Neural progenitor cell (in vitro differentiated cells): ENCODE measurements around the gene RYR3.

Experiments used
- EZH2phosphoT487 ChIP-seq: fragments of 200-600 bp; sonication (generic); IDR thresholded peaks from 2 replicates; pipeline ENCODE4 v1.6.1; 2017; ENCODE audit warnings: antibody characterized with exemption
- TF ChIP-seq, protein P1 (sequence below): fragments of 200-600 bp; sonication (generic); IDR thresholded peaks from 2 replicates; pipeline ENCODE4 v1.5.1; 2017; ENCODE audit warnings: antibody characterized with exemption, mild to moderate bottlenecking

DNA sequence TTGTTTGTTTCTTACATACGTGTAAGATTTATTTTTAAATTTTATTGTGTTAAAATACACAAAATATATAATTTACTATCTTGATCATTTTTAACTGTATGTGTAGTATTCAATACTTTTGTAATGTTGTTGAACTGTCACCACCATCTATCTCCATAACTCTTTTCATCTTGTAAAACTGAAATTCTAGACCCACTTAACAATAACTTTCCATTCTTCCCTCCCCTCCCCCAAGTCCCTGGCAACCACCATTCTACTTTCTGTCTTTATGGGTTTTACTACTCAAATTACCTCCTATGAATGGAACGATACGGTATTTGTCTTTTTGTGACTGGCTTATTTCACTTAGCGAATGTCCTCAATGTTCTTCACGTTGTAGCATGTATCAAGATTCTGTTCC, 395.4 kb downstream of the RYR3 start:
- TF ChIP-seq, protein P1, sequence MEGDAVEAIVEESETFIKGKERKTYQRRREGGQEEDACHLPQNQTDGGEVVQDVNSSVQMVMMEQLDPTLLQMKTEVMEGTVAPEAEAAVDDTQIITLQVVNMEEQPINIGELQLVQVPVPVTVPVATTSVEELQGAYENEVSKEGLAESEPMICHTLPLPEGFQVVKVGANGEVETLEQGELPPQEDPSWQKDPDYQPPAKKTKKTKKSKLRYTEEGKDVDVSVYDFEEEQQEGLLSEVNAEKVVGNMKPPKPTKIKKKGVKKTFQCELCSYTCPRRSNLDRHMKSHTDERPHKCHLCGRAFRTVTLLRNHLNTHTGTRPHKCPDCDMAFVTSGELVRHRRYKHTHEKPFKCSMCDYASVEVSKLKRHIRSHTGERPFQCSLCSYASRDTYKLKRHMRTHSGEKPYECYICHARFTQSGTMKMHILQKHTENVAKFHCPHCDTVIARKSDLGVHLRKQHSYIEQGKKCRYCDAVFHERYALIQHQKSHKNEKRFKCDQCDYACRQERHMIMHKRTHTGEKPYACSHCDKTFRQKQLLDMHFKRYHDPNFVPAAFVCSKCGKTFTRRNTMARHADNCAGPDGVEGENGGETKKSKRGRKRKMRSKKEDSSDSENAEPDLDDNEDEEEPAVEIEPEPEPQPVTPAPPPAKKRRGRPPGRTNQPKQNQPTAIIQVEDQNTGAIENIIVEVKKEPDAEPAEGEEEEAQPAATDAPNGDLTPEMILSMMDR: no peak
- no peak for TF ChIP-seq EZH2phosphoT487
